HCT116 (cell line): ENCODE measurements around the gene HUS1. TPM values are rescaled to one million over a fixed set of nuclear protein-coding genes. Genes with fewer than 3 reads are reported as not detected.

Experiments
- ATAC-seq: fragments of 200-7000 bp; cut with Tn5 transposase; 2 replicates; pipeline ENCODE4 v1.9.1; 2020; ENCODE audit warnings: mild to moderate bottlenecking, moderate library complexity
- BruUV-seq: library from RNA; stranded (reverse); fragments of 400-500 nt; replicated peaks from 2 replicates; lab custom pipeline; 2021; lab: Mats Ljungman, UMichigan
- CTCF ChIA-PET: fragments of 300-600 bp; sonication (Branson Sonifier 250); formaldehyde crosslinking; loops from one replicate; lab custom pipeline; 2021; ENCODE audit warnings: antibody characterized with exemption; lab: Charles Lee
- POLR2A ChIA-PET: fragments of 300-600, 350-600 bp; sonication (Branson Sonifier 250); formaldehyde crosslinking; loops from one replicate; lab custom pipeline; 2021; ENCODE audit warnings: antibody characterized with exemption; lab: Charles Lee
- RAD21 ChIA-PET, 2 experiments: fragments of 300-600 bp; sonication (Branson Sonifier 250); formaldehyde crosslinking; loops; one replicate each; lab custom pipeline; 2023; ENCODE audit warnings: low total read pairs in 2 of 2; ENCODE audit not compliant: uncharacterized antibody in 2 of 2, unreplicated experiment in 2 of 2, low non-redundant PET in 1 of 2; lab: Charles Lee
- DNase-seq: peaks from one replicate; pipeline ENCODE4 v3.0.0-alpha.2; 2010; ENCODE audit warnings: low read depth, low spot score
- H2AFZ ChIP-seq: fragments of 200-600 bp; shearing (Covaris generic), sonication (generic); 2 replicates; pipeline ENCODE4 v1.6.1; 2017; ENCODE audit warnings: low read depth, mixed run types, mixed read lengths, antibody characterized with exemption, low read length; ENCODE audit not compliant: poor library complexity, severe bottlenecking
- H3K27ac ChIP-seq: 2 replicates; pipeline ENCODE4 v1.5.1; 2012; ENCODE audit warnings: low read depth, low read length
- H3K27me3 ChIP-seq: fragments of 200-600 bp; sonication (generic); 2 replicates; pipeline ENCODE4 v1.6.1; 2016; ENCODE audit warnings: mixed run types, low read length, mixed read lengths; ENCODE audit not compliant: insufficient read depth
- H3K36me3 ChIP-seq, 2 experiments: fragments of 200-500 bp in 1 of 2; fragments of 200-600 bp in 1 of 2; sonication (Bioruptor generic) in 1 of 2; sonication (generic) in 1 of 2; 2 replicates each; pipeline versions ENCODE4 v1.5.1 to v1.6.1; 2014 to 2016; ENCODE audit warnings: low read length in 2 of 2, inconsistent platforms in 1 of 2, mixed read lengths in 1 of 2, mixed run types in 1 of 2; ENCODE audit not compliant: insufficient read depth in 2 of 2, control insufficient read depth in 1 of 2
- H3K4me1 ChIP-seq, 2 experiments: fragments of 200-600 bp in 1 of 2; sonication (generic) in 1 of 2; 2 replicates each; pipeline versions ENCODE4 v1.5.1 to v1.6.1; 2012 to 2017; ENCODE audit warnings: low read length in 2 of 2, inconsistent platforms in 1 of 2, mild to moderate bottlenecking in 1 of 2, mixed read lengths in 1 of 2, mixed run types in 1 of 2, moderate library complexity in 1 of 2; ENCODE audit not compliant: insufficient read depth in 2 of 2, control insufficient read depth in 1 of 2
- H3K4me2 ChIP-seq: fragments of 200-600 bp; sonication (generic); 2 replicates; pipeline ENCODE4 v1.6.1; 2017; ENCODE audit warnings: mixed run types, low read length, mixed read lengths
- H3K4me3 ChIP-seq, 2 experiments: fragments of 200-600 bp in 1 of 2; sonication (generic) in 1 of 2; replicated peaks in 1 of 2; 2 replicates each; pipeline ENCODE4 v1.5.1; 2011 to 2016; ENCODE audit warnings: low read length in 2 of 2, control low read depth in 1 of 2, low read depth in 1 of 2, mild to moderate bottlenecking in 1 of 2, mixed read lengths in 1 of 2, mixed run types in 1 of 2
- H3K79me2 ChIP-seq: fragments of 200-600 bp; sonication (generic); 2 replicates; pipeline ENCODE4 v1.6.1; 2017; ENCODE audit warnings: mild to moderate bottlenecking, mixed run types, low read length, moderate library complexity, mixed read lengths; ENCODE audit not compliant: insufficient read depth
- H3K9ac ChIP-seq: fragments of 200-600 bp; sonication (generic); 2 replicates; pipeline ENCODE4 v1.6.1; 2016; ENCODE audit warnings: low read length, mixed read lengths
- H3K9me2 ChIP-seq: fragments of 200-600 bp; sonication (generic), shearing (Covaris generic); 2 replicates; pipeline ENCODE4 v1.6.1; 2017; ENCODE audit warnings: mixed run types, mild to moderate bottlenecking, moderate library complexity; ENCODE audit not compliant: insufficient read depth
- H3K9me3 ChIP-seq, 2 experiments: fragments of 200-500 bp in 1 of 2; fragments of 200-600 bp in 1 of 2; sonication (Bioruptor generic) in 1 of 2; sonication (generic) in 1 of 2; 2 replicates each; pipeline ENCODE4 v1.6.1; 2014 to 2017; ENCODE audit warnings: low read length in 2 of 2, mixed read lengths in 2 of 2, inconsistent platforms in 1 of 2, low read depth in 1 of 2, mild to moderate bottlenecking in 1 of 2, mixed run types in 1 of 2, moderate library complexity in 1 of 2; ENCODE audit not compliant: control insufficient read depth in 1 of 2, insufficient read depth in 1 of 2
- H4K20me1 ChIP-seq: fragments of 200-600 bp; sonication (generic), shearing (Covaris generic); 2 replicates; pipeline ENCODE4 v1.6.1; 2017; ENCODE audit warnings: mixed run types, mild to moderate bottlenecking, moderate library complexity; ENCODE audit not compliant: insufficient read depth
- CBX3 ChIP-seq: IDR thresholded peaks from 2 replicates; pipeline ENCODE4 v1.6.1; 2012; ENCODE audit warnings: low read depth
- CEBPB ChIP-seq: IDR thresholded peaks from 2 replicates; pipeline ENCODE4 v1.6.1; 2012; ENCODE audit warnings: low read depth
- ELF1 ChIP-seq: IDR thresholded peaks from 2 replicates; pipeline ENCODE4 v1.6.1; 2012; ENCODE audit warnings: low read depth, borderline replicate concordance
- EZH2phosphoT487 ChIP-seq: fragments of 200-600 bp; IDR thresholded peaks from 2 replicates; pipeline ENCODE4 v1.6.1; 2018; ENCODE audit warnings: antibody characterized with exemption, borderline replicate concordance
- MAX ChIP-seq: IDR thresholded peaks from 2 replicates; pipeline ENCODE4 v1.6.1; 2012
- POLR2A ChIP-seq: IDR thresholded peaks from 2 replicates; pipeline ENCODE4 v1.7.0; 2011; ENCODE audit warnings: borderline replicate concordance; ENCODE audit not compliant: insufficient read depth, insufficient read length; ENCODE audit errors: extremely low read depth
- POLR2AphosphoS5 ChIP-seq: IDR thresholded peaks from 2 replicates; pipeline ENCODE4 v1.6.1; 2011; ENCODE audit warnings: mild to moderate bottlenecking, low read depth, low read length, moderate library complexity
- RAD21 ChIP-seq: IDR thresholded peaks from 2 replicates; pipeline ENCODE4 v1.6.1; 2012; ENCODE audit warnings: low read depth, mild to moderate bottlenecking
- REST ChIP-seq: IDR thresholded peaks from 2 replicates; pipeline ENCODE4 v1.6.1; 2012; ENCODE audit warnings: low read depth
- SIN3A ChIP-seq: IDR thresholded peaks from 2 replicates; pipeline ENCODE4 v1.6.1; 2012; ENCODE audit warnings: low read depth
- SP1 ChIP-seq: IDR thresholded peaks from 2 replicates; pipeline ENCODE4 v1.6.1; 2012; ENCODE audit warnings: low read depth
- TCF7L2 ChIP-seq: IDR thresholded peaks from 2 replicates; pipeline ENCODE4 v1.7.0; 2011; ENCODE audit warnings: borderline replicate concordance, inconsistent platforms; ENCODE audit not compliant: insufficient read depth, insufficient read length; ENCODE audit errors: extremely low read depth
- ZNF274 ChIP-seq: fragments of 200-500 bp; sonication (Bioruptor generic); IDR thresholded peaks from 2 replicates; pipeline ENCODE4 v1.6.1; 2014; ENCODE audit warnings: mild to moderate bottlenecking, low read depth, low read length, inconsistent platforms
- intact Hi-C: fragments of 100-400 bp; cut with micrococcal nuclease; formaldehyde crosslinking; loops from 2 replicates; pipeline ENCODE4 v1.10.0; 2022
- total RNA-seq: library from RNA; stranded (reverse); gene quantifications from one replicate; pipeline ENCODE4 v1.2.1, GENCODE V29; 2021; ENCODE audit not compliant: unreplicated experiment
- TF ChIP-seq, protein P1 (sequence below), 3 experiments: fragments of 200-600 bp in 1 of 3; sonication (generic) in 1 of 3; IDR thresholded peaks in 2 of 3; conservative IDR thresholded peaks in 1 of 3; 2 replicates each; pipeline ENCODE4 v1.5.1; 2012 to 2017; ENCODE audit warnings: low read depth in 2 of 3, low read length in 2 of 3, antibody characterized with exemption in 1 of 3, borderline replicate concordance in 1 of 3, control low read depth in 1 of 3, mild to moderate bottlenecking in 1 of 3, mixed read lengths in 1 of 3, mixed run types in 1 of 3, moderate library complexity in 1 of 3; ENCODE audit not compliant: insufficient read depth in 1 of 3

The HUS1 gene
- total RNA-seq, 1 experiment from 2014 or later: 30.0 TPM

GRCh38 chr7:47935336-47935735 lies 44.1 kb downstream of the HUS1 start:
- Histone ChIP-seq H3K9me2 (no peaks in the 10 kb centered on the region), H3K36me3 (no peaks in the 10 kb centered on the region), H3K27ac (no peak overlapping the region), H3K4me1 (no peaks in the 10 kb centered on the region), H3K79me2 (no peaks in the 10 kb centered on the region), H3K4me3 (no peak overlapping the region), H2AFZ (no peak overlapping the region), H3K9ac (no peak overlapping the region), H4K20me1 (no peaks in the 10 kb centered on the region), H3K4me2 (no peak overlapping the region), H3K9me3 (no peaks in the 10 kb centered on the region), H3K27me3 (no peaks in the 10 kb centered on the region)
- TF ChIP-seq EZH2phosphoT487 (no peak), POLR2AphosphoS5 (no peak), SIN3A (no peak)
- RAD21 ChIA-PET: no interaction called here
- no peak for ATAC-seq
- CTCF ChIA-PET: no interaction called here
- no TSS peak for BruUV-seq
- no peak for DNase-seq
- POLR2A ChIA-PET: no interaction called here
- intact Hi-C loops: no loop called here

- H3K4me2 ChIP-seq: no peak overlapping the region
- ChIA-PET RAD21 (no interaction called here), CTCF (no interaction called here), POLR2A (no interaction called here)
- no peaks in the 10 kb centered on the region for H4K20me1 ChIP-seq
- no peaks in the 10 kb centered on the region for H3K36me3 ChIP-seq
- H3K27me3 ChIP-seq: no peaks in the 10 kb centered on the region
- intact Hi-C loops: no loop called here
- no peaks in the 10 kb centered on the region for H3K9me2 ChIP-seq
- BruUV-seq: no TSS peak
- ATAC-seq: no peak
- no peaks in the 10 kb centered on the region for H3K79me2 ChIP-seq
- DNase-seq: no peak
- no peak overlapping the region for H3K4me3 ChIP-seq
- H3K9ac ChIP-seq: no peak overlapping the region
- no peak overlapping the region for H2AFZ ChIP-seq
- no peaks in the 10 kb centered on the region for H3K4me1 ChIP-seq
- H3K27ac ChIP-seq: no peak overlapping the region
- H3K9me3 ChIP-seq: no peaks in the 10 kb centered on the region
- no peak for TF ChIP-seq CBX3
- no peak for TF ChIP-seq MAX
- no peak for TF ChIP-seq TCF7L2
- TF ChIP-seq CEBPB: no peak
- TF ChIP-seq ZNF274: no peak
- TF ChIP-seq RAD21: no peak
- TF ChIP-seq SP1: no peak
- no peak for TF ChIP-seq ELF1
- no peak for TF ChIP-seq REST
- TF ChIP-seq POLR2A: no peak
- TF ChIP-seq, protein P1, sequence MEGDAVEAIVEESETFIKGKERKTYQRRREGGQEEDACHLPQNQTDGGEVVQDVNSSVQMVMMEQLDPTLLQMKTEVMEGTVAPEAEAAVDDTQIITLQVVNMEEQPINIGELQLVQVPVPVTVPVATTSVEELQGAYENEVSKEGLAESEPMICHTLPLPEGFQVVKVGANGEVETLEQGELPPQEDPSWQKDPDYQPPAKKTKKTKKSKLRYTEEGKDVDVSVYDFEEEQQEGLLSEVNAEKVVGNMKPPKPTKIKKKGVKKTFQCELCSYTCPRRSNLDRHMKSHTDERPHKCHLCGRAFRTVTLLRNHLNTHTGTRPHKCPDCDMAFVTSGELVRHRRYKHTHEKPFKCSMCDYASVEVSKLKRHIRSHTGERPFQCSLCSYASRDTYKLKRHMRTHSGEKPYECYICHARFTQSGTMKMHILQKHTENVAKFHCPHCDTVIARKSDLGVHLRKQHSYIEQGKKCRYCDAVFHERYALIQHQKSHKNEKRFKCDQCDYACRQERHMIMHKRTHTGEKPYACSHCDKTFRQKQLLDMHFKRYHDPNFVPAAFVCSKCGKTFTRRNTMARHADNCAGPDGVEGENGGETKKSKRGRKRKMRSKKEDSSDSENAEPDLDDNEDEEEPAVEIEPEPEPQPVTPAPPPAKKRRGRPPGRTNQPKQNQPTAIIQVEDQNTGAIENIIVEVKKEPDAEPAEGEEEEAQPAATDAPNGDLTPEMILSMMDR (IDR thresholded peaks at IDR 0.05 in 2 of 3, conservative IDR thresholded peaks at IDR 0.05 in 1 of 3; ENCODE audit: borderline replicate concordance in 1 of 3, insufficient read depth in 1 of 3, low read depth in 2 of 3, low read length in 2 of 3): no peak
Observed at GRCh38 chr7:47934831-47935230, 44.6 kb downstream of the HUS1 start.
